NCI-H2171 treated with DMSO at 0.1 percent for 48 hours (cell line): ENCODE data around the gene CDH11.

Source experiments
- DNase-seq: peaks from one replicate; lab custom pipeline; 2025; lab: John Stamatoyannopoulos, UW

The CDH11 gene, protein sequence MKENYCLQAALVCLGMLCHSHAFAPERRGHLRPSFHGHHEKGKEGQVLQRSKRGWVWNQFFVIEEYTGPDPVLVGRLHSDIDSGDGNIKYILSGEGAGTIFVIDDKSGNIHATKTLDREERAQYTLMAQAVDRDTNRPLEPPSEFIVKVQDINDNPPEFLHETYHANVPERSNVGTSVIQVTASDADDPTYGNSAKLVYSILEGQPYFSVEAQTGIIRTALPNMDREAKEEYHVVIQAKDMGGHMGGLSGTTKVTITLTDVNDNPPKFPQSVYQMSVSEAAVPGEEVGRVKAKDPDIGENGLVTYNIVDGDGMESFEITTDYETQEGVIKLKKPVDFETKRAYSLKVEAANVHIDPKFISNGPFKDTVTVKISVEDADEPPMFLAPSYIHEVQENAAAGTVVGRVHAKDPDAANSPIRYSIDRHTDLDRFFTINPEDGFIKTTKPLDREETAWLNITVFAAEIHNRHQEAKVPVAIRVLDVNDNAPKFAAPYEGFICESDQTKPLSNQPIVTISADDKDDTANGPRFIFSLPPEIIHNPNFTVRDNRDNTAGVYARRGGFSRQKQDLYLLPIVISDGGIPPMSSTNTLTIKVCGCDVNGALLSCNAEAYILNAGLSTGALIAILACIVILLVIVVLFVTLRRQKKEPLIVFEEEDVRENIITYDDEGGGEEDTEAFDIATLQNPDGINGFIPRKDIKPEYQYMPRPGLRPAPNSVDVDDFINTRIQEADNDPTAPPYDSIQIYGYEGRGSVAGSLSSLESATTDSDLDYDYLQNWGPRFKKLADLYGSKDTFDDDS

DNA sequence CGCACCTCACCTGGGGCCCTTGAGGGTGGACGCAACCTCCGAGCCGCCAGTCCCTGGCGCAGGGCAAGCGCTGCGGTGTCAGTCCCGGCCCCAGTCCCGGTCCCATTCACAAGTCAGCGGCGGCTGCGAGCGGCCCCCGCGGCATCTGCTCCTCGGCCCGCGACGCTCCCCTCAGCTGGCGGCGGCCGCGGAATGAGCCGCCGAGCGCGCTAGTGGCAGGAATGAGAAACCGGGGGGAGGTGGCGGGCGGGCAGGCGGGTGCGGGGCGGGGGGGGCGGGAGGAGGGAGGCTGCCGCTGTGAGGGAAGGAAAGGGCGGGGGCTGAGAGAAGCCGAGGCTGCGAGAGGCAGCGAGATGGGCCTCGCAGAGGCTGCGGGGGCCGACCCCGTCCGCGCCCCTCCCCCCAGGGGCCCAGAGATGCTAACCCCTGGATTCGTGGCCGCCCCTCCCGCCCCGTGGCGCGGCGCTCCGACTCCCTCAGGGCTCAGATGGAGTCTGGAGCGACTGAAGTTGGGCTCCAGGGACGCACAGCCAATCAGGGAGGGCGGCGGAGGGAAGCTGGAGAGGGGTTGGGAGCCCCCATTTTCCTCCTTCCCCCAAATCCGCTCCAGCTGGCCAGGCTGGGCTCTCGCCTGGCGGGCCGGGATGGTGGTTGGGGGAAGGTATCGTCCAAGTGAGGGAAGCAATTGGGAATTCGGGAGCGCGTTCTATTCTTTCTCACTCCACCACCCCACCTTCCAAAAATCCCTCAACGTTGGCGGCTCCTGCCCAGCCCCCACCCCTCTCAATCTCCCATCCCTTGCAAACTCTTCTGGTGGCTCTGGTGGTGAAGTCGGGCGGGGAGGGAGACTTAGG lies at the start of gene CDH11:
CDH11 (minus strand) TSS at position 194 of the 854 bp plus-strand sequence. CDS start 117,194 bp downstream, outside the sequence.
- DNase-seq = no peak

DNA sequence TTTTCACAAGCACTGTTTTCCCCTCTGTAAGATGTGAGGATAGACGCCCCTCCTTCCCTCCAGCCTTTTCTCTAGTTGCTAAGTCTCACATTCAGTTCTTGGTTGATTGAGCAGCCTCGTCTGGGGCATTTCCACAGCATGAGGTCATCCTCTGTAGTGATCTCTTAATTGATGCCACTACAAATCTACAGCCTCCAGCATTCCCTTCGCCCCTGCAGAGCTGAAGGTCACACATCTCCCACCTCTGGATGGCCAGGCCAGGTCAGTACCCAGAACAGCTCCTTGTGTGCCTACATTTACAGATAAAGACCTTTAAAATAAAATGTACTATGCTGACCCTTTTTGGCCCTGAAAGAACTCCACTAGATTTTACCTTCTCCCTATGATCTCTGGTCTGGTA lies 32.5 kb upstream of the CDH11 start:
- no peak for DNase-seq

DNA sequence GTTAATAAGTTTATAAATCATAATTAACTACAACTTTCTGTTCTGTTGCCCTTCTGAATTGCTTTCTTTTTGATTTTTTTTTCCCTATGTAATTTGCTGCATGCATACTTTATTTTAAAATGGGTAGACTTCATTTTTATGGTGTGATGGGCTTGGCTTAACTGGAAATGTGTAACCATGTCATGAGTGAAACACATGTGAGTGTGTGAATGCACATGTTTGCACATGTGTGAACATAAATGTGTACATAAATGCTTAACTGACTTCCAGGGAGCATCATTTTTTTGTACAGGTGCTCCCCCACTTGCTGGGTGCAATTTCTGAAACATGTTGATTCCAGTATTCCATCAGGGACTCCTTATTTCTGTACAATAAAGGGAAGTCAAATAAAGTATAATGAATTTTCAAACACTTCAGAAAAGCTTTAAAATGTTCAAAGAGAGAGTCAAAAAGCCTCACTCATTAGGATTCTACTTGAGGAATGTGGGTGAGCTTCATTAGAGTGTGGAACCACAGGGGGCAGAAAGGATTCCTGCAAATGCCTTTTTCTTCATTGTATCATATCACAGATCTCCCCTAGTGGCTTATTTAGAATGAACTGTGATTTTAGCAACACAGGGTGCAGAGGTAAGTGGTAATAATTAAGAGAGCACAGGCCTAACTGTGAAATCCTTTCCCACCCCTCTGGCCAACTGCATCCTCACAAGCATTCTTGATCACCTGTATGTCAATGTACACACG lies 31.7 kb upstream of the CDH11 start:
- no peak for DNase-seq

DNA sequence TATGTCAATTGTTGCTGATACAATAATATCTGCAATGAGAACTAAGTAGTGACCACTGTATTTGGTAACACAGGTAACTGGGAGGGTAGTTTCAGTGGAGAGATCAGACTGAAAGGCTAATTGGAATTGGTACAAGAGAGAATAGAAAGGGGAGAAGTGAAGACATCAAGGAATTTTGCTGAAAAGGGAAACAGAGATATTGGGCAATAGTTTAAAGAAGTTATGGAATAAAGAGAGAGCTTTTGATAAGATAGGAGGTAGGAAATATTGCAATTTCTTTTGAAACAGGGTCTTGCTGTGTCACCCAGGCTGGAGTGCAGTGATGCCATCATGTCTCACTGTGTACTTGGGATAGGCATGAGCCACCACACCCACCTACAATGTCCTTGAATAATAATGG lies 26.9 kb upstream of the CDH11 start:
- DNase-seq = no peak

DNA sequence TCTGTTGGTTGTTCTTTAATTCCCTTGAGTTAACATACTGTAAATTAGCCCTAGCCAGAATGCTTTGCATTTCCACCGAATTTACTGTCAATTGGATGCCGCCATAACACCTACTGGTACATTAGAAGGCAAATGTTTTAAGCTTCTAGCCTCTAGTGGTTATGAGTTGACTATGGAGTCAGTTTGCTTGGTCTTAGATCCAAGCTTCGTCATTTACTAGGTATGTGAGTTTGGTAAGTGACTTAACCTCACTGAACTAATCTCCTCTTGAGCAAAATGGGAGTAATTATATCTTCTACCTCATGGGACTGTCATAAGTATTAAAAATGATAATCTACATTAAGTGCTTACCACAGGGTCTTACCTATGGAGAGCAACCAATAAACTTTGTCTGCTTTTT lies 20.4 kb upstream of the CDH11 start:
- DNase-seq = no peak

DNA sequence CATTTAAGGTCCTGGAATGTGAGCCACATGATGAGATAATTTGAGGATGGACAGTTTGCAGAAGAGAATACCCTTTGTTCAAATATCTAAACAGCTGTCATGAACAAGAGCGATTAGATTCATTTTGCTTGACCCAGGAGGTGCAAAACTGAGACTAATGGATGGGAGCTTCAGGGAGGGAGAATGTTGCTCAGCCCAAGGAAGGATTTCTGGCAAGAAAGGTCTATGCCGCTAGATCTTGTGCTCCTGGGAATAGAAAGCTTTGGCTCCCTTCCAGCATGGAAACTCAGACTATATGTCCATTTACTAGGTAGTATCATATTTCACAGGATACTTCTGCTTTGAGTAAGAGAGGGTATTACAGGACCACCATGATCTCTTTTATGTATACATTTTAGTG lies 14.8 kb upstream of the CDH11 start:
- no peak for DNase-seq

DNA sequence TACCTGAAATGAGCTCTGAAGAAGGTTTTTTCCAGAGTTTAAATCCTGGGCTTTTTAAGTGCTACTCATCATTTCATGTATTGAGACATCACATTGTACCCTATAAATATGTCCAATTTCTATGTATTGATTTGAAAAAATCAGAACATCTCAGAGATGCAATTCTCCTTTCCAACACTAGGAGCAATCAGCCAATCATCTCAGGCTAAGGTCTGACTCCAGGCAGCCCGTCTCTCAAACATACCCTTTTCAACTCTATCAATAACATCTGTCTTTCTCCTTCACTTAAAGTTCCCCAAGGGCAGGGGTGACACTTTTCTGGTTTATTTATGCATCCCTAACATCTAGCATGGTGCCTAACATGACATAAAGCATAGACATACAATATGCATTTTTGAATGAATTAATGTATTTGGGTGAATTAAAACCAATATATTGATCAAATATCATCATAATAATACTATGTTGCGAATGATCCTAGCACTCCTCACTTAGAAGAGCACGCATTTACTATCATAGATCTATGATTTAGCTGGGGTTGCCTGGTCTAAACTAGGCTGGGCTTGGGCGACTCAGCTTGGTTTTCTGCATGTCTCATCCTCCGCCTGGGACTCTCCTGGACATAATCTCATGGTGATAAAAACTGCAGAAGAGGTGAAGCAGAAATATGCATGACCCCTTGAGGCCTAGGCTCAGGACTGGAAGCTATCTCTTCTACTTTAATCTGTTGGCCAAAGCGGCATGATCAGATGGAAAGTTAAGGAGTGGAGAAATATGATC lies 5.2 kb upstream of the CDH11 start:
- DNase-seq = no peak

DNA sequence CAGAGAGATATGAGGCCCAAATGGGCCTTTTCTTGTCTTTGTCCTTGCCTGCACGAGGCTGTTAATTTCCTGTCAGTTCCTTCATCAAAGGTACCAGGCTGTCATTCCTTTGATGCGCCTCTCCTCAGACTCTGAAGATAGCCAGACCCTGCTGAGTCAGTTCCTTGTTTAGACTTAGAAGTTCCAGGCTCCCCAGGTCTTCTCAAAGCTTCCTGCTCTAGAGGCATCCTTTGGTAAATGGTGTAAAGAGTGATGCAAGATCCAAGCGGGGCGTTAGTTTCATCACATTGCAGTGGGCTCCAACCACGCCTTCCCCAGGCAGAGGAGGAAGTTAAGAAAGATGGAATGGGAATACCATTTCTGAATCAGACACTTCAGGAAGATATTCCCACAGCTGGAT lies 4.0 kb upstream of the CDH11 start:
- no peak for DNase-seq

DNA sequence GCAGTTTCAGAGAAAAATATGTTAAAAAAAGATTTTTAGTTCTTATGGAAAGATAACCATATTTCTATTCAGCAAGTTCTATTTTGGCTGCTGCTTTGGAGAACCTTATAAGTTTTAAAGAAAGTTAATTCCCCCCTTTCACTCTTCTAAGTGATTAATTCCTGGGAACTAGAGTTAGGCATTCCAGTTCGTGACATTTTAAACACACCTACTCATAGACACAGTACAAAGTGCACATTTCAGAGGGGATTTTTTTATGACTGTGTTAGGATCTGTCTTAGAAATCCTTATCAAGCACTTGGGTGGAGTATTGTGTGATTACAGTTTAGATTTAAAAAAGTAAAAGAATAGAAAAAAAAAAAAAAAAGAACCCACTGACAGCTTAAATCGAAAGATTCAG lies 3.5 kb upstream of the CDH11 start:
- DNase-seq = no peak

DNA sequence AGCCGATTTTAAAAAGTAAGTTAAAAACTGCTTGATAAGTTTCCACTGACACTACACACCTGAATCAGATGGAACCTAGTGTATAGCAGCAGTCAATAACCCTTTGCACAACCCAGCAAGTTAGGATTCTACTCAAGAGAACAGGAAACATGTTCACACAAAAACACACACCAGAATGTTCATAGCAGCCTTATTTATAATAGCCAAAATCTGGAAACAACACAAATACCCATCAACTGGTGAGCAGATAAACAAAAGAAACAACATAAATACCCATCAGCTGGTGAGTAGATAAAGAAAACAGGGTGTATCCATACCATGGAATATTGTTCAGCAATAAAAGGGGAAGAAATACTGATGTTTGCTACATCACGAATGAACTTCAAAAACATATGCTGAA lies 2.7 kb upstream of the CDH11 start:
- DNase-seq = no peak

DNA sequence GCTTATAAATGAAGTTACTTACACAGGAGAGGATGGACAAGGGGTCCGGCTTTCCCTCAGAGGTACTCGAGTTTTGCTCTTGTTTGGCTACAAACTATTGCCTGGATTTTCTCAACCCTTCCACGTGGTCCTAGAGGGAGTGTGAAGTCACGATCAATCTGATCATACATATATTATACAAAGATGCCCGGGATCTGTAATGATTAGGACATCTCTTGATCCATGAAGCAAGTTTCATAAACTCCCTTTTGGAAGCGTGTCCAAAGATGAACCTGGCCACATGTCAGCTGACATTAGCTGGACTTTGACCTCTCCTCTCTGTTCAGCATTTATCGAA lies 2.3 kb upstream of the CDH11 start:
- DNase-seq = no peak

DNA sequence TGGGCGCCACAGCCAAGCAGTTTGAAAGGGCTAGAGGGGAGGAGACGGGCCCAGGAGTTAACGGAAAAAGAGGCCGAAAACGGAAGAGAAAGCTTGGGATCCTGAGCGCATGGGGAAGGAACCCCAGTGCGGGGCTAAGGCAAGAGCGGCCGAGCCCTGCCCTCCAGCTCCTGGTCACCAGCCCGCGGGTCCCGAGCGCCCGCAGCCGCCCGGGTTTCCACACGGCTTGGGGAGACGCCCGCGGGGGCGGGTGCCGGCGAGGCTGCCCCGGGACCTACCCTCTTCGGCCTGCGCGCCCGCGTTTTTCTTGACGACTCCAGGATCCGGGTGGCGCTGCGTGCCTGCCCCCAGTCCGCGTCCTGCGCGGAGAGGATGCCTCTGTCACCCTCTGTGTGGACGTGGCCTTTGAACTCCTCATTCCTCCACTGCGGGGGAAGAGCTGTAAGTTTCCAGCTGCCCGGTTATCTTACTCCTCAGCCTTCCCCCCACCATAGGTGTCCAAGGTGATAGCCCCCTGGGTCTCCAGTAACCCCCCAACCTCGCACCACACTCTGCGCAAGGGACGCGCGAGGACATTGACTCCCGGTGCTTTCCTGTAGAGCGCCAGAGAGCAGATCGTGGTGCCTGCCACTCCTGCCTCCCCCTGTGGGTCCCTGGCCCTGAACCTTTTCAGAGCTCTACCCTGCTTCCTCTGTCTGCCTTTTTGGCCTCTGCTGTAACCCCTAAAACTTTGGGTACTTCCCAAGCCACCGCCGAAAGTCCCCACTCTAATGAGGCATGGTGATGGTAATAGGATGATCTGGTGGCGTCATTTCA lies 1.7 kb upstream of the CDH11 start:
- no peak for DNase-seq

DNA sequence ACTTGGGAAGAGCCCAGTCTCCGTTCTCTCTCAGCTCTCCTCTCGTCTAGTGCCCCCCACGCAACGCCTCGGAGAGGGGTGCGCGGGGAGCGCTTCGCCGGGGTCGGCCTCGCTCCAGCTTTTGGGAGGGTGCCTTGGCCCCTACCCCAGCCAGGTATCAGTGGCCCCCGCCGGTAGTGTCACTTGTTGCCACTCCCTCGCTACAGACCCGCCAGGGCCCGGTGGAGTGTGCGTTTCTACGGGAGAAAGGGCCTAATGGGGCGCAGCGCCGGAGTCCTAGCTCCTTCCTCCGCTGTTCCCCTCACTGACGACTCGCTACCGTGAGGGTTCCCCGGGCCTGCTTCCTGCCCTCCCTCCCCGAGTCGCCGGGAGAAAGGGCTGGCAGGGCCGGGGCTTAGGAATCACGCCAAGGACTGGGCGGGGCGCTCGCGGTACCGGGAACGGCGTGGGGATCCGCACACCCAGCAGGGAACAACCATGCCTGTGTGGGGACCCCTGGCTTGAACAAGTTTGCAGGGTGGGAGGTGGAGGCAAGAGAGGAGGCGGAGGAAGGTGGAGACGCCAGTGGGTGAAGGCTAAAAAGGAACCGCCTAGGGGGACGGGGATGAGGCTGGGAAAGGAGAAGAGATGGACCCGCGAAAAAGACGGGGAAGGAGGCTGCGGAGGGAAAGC lies 997 bp upstream of the CDH11 start:
- no peak for DNase-seq

DNA sequence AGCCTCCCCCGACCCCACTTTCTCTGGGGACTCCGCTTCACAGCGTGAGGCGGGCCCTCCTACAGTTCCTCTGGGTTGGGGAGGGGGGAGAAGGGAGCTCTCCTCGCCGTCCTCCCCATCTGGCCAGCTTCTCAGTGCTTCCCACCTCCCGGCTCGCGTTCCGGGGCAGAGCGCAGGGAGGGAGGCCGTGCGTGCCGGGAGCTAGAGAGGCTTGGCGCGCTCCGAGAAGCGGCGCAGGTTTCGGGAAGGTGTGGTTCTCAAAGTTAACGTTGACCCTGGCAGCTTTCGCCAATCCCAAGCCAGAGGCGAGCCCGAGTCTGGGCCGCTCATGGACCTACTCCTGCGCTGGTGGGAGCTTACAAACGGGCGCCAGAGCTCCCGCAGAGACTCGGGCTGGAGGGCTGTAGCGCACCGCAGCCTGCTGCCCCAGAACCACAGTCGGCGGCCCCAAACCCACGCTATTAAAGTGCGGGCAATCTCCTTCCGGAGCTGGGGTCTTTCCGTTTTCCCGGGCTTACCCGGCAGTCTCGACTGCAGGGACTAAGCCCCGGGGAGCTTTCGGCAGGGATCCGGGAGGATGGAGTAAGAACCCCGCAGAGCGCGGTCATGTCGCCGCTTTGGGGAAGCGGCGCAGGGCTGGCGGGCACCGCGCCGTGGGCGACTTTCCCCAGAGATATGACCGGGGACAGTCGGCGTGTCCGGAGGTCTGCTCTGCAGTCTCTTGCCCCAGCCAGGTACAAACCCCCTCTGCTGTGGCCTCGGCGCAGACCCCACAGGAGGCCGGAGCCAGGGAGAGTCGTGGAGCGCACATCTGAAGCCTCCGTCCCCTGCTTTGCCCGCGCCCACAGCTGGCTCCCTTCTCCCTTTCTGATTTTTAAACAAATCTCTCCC lies 787 bp downstream of the CDH11 start:
- no peak for DNase-seq

DNA sequence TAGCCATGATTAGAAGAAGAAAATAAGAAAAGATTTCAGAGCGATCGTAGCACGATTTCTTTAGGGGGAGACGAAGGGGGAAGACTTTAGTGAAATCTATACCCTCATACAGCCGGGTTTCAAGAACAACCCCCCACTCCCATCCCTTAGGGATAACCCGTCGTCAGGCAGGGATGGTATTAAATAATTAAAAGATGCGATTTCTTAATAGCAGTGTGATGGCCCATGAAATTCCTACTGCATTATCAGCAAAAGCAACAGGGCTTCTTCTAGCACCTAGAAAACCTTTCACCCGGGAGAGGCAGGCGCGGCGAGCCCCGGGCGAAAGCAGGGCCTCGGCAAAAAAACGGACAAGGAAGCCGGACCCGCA lies 1.4 kb downstream of the CDH11 start:
- no peak for DNase-seq

DNA sequence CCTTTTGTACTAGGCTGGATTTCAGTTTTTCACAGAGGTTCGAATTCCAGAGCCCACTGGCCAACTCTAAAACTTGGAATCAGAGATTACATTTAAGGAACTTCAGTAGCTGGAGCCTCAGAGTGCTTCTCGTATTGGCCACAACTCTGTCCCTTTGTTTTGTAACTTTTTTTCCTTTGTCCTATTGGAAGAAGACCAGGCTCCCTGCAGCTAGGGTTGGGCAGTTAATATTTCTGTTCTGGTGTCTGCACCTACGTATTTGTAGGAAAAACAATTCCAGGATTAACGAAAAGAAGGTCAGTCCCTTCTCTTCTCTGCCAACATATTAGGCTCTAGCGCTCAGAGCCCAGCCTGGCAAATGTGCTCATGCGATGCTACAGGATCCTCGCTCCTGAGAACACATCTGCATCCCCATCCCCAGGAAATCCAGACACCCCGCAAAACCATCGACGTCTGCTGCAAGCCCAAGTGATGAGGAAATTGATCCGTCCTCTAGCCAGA lies 1.9 kb downstream of the CDH11 start:
- DNase-seq = no peak

DNA sequence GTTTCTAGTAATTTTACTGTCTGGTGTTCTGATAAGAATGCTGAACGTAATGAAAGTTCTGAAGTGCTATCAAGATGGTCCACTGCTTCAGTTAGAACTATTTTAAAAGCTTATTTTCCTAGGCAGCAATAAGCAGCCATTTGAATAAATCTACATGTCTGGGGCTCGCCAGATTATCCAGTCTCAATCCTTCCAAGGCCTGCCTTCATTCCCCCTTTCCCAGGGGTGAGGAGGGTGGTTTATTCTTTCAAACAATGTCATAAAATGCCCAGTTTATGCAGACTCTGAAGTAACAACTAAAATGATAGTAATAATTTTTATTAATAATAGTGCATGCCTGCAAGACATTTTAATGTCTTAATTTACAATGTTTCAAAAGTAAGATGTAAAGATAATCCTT lies 2.4 kb downstream of the CDH11 start:
- DNase-seq = no peak

DNA sequence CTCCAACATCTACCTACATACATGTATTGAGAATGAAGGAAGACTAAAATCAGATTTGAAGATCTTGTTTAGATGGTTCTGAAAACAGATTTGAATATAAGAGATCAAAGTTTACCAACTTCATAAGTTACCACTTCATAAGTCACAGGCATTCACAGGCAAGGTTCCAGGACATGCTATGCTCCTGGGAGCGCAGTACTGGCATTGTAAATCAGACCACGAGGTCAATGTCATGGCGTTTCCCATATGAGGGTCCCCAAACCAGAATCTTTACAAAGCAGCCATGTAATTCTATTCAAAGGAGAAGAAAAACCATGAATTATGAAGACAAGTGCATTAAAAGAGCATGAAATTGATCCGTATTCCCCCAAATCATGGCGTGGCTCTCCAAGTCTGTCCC lies 3.0 kb downstream of the CDH11 start:
- DNase-seq = no peak
